ENCODE results near the gene CFAP69. TPM values are rescaled to one million over a fixed set of nuclear protein-coding genes. Genes with fewer than 3 reads are reported as not detected.

CFAP69 gene
- total RNA-seq, 1 donor from 2014 or later = 3.6 TPM

DNA sequence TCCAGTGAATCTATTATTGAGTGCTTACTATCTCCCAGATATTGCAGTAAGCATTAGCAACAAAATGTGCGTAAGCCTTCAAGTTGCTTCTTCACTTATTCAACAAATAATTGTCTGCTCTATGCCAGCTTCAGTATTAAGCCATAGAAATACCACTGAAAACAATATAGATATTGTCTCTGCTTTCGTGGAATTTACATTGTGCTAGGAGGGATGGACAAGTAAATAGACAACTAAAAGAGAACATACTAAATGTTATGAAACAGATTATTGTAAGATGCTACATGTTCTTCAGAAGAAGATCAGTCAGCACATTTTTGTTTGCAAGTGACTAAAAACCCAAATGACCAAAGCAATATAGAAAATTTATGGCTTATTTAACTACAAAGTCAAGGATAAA is 27.3 kb downstream of the CFAP69 start:
- Histone ChIP-seq H3K36me3 (ENCODE audit: control insufficient read depth, insufficient read depth, low read length) (no peaks in the 10 kb centered on the region), H3K27me3 (ENCODE audit: control insufficient read depth, insufficient read depth, low read length) (no peaks in the 10 kb centered on the region), H3K4me3 (ENCODE audit: low read depth, low read length) (no peak overlapping the region)
- TF ChIP-seq, protein P1, sequence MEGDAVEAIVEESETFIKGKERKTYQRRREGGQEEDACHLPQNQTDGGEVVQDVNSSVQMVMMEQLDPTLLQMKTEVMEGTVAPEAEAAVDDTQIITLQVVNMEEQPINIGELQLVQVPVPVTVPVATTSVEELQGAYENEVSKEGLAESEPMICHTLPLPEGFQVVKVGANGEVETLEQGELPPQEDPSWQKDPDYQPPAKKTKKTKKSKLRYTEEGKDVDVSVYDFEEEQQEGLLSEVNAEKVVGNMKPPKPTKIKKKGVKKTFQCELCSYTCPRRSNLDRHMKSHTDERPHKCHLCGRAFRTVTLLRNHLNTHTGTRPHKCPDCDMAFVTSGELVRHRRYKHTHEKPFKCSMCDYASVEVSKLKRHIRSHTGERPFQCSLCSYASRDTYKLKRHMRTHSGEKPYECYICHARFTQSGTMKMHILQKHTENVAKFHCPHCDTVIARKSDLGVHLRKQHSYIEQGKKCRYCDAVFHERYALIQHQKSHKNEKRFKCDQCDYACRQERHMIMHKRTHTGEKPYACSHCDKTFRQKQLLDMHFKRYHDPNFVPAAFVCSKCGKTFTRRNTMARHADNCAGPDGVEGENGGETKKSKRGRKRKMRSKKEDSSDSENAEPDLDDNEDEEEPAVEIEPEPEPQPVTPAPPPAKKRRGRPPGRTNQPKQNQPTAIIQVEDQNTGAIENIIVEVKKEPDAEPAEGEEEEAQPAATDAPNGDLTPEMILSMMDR (IDR thresholded peaks at IDR 0.05; ENCODE audit: insufficient read depth, low read length, poor library complexity, severe bottlenecking) = no peak
- no peak for DNase-seq (ENCODE audit: low read depth)

DNA sequence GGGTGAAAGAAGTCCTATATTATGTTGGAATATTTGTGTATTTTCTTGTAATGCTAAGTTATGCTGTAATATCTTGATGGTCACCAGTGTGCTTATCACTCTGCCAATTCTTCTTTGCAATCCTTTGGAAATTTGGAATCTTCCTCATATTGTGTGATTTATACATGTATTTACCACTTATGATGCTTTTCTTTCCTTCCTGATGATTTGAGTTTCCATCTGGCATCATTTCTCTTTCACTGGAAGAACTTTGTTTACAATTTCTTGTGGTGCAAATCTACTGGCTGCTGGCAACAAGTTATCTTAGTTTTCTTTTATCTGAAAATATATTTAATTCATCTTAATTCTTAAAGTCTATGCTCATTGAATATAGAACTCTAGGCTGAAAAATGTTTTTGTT is 29.2 kb downstream of the CFAP69 start:
- no peak for DNase-seq (ENCODE audit: low read depth)
- TF ChIP-seq, protein P1 (IDR thresholded peaks at IDR 0.05; ENCODE audit: insufficient read depth, low read length, poor library complexity, severe bottlenecking) = no peak
- H3K36me3 ChIP-seq (ENCODE audit: control insufficient read depth, insufficient read depth, low read length) = no peaks in the 10 kb centered on the region
- H3K4me3 ChIP-seq (ENCODE audit: low read depth, low read length) = no peak overlapping the region
- H3K27me3 ChIP-seq (ENCODE audit: control insufficient read depth, insufficient read depth, low read length) = no peaks in the 10 kb centered on the region

DNA sequence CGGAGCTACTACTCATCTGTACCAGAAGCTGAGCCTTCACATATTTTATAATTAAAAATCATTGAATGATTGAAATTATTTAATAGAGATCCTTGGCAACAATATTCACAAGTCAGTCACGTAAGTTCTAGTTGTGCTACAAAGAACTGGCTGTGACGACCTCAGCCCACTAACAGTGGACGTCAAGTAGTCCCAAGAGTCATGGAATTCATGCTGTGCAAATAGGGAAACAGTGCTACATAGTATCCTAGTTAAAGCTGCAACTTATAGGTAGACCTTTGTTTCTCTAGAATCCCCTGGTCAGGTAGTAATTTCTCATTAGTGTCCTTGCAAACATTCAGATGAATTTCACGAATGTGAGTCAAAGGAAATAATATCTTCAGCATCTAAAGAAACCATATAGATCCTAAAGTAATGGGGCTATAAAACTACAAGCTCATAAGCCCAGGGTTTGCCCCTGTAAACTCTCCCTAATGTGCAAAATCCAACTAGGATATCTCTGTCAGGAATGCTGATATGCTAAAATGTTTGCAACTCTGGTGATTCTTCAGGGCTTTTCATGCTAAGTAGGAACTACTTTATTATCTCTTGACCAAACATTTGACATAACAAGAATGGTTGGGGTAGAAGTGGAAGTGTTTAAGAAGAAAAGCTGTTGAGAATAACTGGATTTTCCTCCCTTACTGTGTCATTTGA is 31.2 kb downstream of the CFAP69 start:
- DNase-seq (ENCODE audit: low read depth) = no peak
- Histone ChIP-seq H3K36me3 (ENCODE audit: control insufficient read depth, insufficient read depth, low read length) (no peaks in the 10 kb centered on the region), H3K27me3 (ENCODE audit: control insufficient read depth, insufficient read depth, low read length) (no peaks in the 10 kb centered on the region), H3K4me3 (ENCODE audit: low read depth, low read length) (no peak overlapping the region)
- TF ChIP-seq, protein P1 (IDR thresholded peaks at IDR 0.05; ENCODE audit: insufficient read depth, low read length, poor library complexity, severe bottlenecking) = no peak

DNA sequence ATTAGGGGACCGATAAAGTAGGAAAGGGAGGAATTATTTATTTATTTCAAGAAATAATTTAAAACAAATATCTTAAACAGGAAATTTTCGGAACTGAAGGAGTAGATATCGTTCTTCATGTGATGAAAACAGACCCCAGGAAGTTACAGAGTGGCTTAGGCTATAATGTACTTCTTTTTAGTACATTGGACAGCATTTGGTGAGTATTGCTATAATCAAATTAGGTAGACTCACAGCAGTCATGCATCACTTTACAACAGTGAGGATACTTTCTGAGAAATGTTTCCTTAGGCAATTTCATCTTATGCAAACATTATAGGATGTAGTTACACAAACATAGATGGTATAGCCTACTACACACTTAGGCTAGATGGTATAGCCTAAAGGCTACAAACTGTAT is 43.2 kb downstream of the CFAP69 start:
- no peaks in the 10 kb centered on the region for H3K27me3 ChIP-seq (ENCODE audit: control insufficient read depth, insufficient read depth, low read length)
- TF ChIP-seq, protein P1 (IDR thresholded peaks at IDR 0.05; ENCODE audit: insufficient read depth, low read length, poor library complexity, severe bottlenecking) = no peak
- H3K4me3 ChIP-seq (ENCODE audit: low read depth, low read length) = no peak overlapping the region
- no peak for DNase-seq (ENCODE audit: low read depth)
- no peaks in the 10 kb centered on the region for H3K36me3 ChIP-seq (ENCODE audit: control insufficient read depth, insufficient read depth, low read length)

DNA sequence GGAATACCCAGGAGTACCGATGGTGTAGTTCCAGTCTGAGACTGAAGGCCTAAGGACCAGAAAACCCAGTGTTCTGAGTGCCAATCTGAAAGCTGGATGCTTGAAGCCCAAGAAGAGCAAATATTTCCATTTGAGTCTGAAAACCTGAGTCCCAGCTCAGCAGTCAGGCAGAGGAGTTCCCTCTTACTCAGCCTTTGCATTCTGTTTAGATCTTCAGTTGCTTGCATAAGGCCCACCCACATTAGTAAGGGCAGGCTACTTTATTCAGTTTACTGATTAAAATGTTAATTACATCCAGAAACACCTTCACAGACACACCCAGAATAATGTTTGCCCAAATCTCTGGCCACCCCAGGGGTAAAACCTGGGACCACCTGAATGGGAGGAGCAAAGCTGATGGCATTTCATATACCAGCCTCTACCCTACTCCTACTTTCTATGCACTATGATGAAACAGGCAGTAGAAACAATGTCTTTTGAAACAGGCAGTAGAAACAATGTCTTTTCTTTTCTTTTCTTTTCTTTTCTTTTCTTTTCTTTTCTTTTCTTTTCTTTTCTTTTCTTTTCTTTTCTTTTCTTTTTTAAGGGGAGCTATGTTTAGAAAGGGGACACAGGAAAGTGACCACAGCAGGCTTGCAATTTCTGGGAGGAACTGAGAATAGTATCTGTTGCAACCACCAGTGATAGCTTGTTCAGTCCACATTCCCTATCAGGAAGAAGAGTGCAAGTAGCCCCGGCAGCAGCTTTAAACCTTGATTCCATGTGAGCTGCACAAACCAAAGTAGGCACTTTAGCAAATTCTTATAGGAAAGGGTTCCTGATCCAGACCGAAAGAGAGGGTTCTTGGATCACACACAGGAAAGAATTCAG is 45.5 kb downstream of the CFAP69 start:
- no peak for DNase-seq (ENCODE audit: low read depth)
- TF ChIP-seq, protein P1 (IDR thresholded peaks at IDR 0.05; ENCODE audit: insufficient read depth, low read length, poor library complexity, severe bottlenecking) = no peak
- no peak overlapping the region for H3K4me3 ChIP-seq (ENCODE audit: low read depth, low read length)
- no peaks in the 10 kb centered on the region for H3K36me3 ChIP-seq (ENCODE audit: control insufficient read depth, insufficient read depth, low read length)
- no peaks in the 10 kb centered on the region for H3K27me3 ChIP-seq (ENCODE audit: control insufficient read depth, insufficient read depth, low read length)
